CD4-positive, alpha-beta T cell treated with Interferon alpha-2 for 1 hour (primary cell): ENCODE data around the gene PRIMA1.

ENCODE experiments used
- DNase-seq, 2 donors: peaks; one replicate each; pipeline ENCODE4 v3.0.0-alpha.2; 2020 to 2022

The PRIMA1 gene

GRCh38 chr14:93708800-93709199, 79.5 kb downstream of the PRIMA1 start:
- no peak for DNase-seq

GRCh38 chr14:93708311-93708734, 80.0 kb downstream of the PRIMA1 start:
- no peak for DNase-seq

- DNase-seq: no peak
Measured at GRCh38 chr14:93707475-93707874, 80.8 kb downstream of the PRIMA1 start.

- no peak for DNase-seq
Measured at GRCh38 chr14:93706360-93706955, 81.8 kb downstream of the PRIMA1 start.

- DNase-seq: no peak
Measured at GRCh38 chr14:93705513-93706156, 82.7 kb downstream of the PRIMA1 start.

- DNase-seq: no peak
Measured at GRCh38 chr14:93703941-93704340, 84.3 kb downstream of the PRIMA1 start.

GRCh38 chr14:93702946-93703345, 85.3 kb downstream of the PRIMA1 start:
- DNase-seq: no peak

- no peak for DNase-seq
Measured at GRCh38 chr14:93701562-93701961, 86.7 kb downstream of the PRIMA1 start.

- DNase-seq: no peak
Measured at GRCh38 chr14:93700928-93701327, 87.4 kb downstream of the PRIMA1 start.

GRCh38 chr14:93693914-93694313, 94.4 kb downstream of the PRIMA1 start:
- no peak for DNase-seq

GRCh38 chr14:93691042-93691780, 97.1 kb downstream of the PRIMA1 start:
- no peak for DNase-seq

- no peak for DNase-seq
Measured at GRCh38 chr14:93690146-93690545, 98.1 kb downstream of the PRIMA1 start.

- DNase-seq: no peak
Measured at GRCh38 chr14:93688820-93689219, 99.5 kb downstream of the PRIMA1 start.

GRCh38 chr14:93688239-93688666, 100.0 kb downstream of the PRIMA1 start:
- no peak for DNase-seq

- no peak for DNase-seq
Measured at GRCh38 chr14:93686268-93686667, 102.0 kb downstream of the PRIMA1 start.

- no peak for DNase-seq
Measured at GRCh38 chr14:93685121-93685895, 103.0 kb downstream of the PRIMA1 start.

- no peak for DNase-seq
Measured at GRCh38 chr14:93683226-93683625, 105.1 kb downstream of the PRIMA1 start.

- DNase-seq: no peak
Measured at GRCh38 chr14:93682459-93682858, 105.8 kb downstream of the PRIMA1 start.

- DNase-seq: no peak
Measured at GRCh38 chr14:93676416-93676958, 111.8 kb downstream of the PRIMA1 start.

- no peak for DNase-seq
Measured at GRCh38 chr14:93675651-93676050, 112.6 kb downstream of the PRIMA1 start.

GRCh38 chr14:93674343-93674742, 113.9 kb downstream of the PRIMA1 start:
- no peak for DNase-seq

GRCh38 chr14:93669632-93670031, 118.7 kb downstream of the PRIMA1 start:
- DNase-seq: no peak
